ENCODE data around the gene LRFN5.

GRCh38 chr14:41718477-41719166 is 111.9 kb downstream of the LRFN5 start:
- no peak for TF ChIP-seq CTCF (IDR thresholded peaks at IDR 0.05 in 2 of 3, conservative IDR thresholded peaks at IDR 0.05 in 1 of 3; ENCODE audit: control insufficient read depth in 2 of 3, extremely low read depth in 1 of 3, insufficient read depth in 1 of 3, low read depth in 3 of 3, low read length in 3 of 3)
- no peak for TF ChIP-seq POLR2AphosphoS5 (IDR thresholded peaks at IDR 0.05; ENCODE audit: low read length)
- no peak for TF ChIP-seq POLR2A (IDR thresholded peaks at IDR 0.05; ENCODE audit: low read depth, low read length)

Data from GM12878 (cell line).